HepG2 (cell line): ENCODE data around the gene MAMDC2. TPM values are rescaled to one million over a fixed set of nuclear protein-coding genes. Genes with fewer than 3 reads are reported as not detected.

Source experiments
- ATAC-seq: fragments of 200-7000 bp; cut with Tn5 transposase; 3 replicates; pipeline ENCODE4 v1.9.1; 2020; ENCODE audit warnings: mild to moderate bottlenecking, moderate library complexity
- BruUV-seq: library from RNA; stranded (reverse); fragments of 400-500 nt; replicated peaks from 2 replicates; lab custom pipeline; 2021; lab: Mats Ljungman, UMichigan
- CTCF ChIA-PET: fragments of 300-600 bp; formaldehyde crosslinking; extraction: SDS; loops from one replicate; lab custom pipeline; 2021; ENCODE audit warnings: low total read pairs, inconsistent platforms, low intra/inter-chr PET ratio; lab: Yijun Ruan, JAX
- POLR2A ChIA-PET: fragments of 350-600 bp; sonication (Branson Sonifier 250); formaldehyde crosslinking; loops from one replicate; lab custom pipeline; 2020; ENCODE audit warnings: antibody characterized with exemption, inconsistent platforms; lab: Yijun Ruan, JAX
- DNase-seq: peaks from one replicate; pipeline ENCODE4 v3.0.0-alpha.2; 2015; ENCODE audit warnings: low spot score
- FAIRE-seq: peaks from 3 replicates; lab custom pipeline; 2011; peaks lifted over from hg19 to GRCh38; lab: Jason Lieb, UNC
- H2AFZ ChIP-seq: one replicate; pipeline ENCODE4 v1.6.1; 2011; ENCODE audit warnings: low read length, inconsistent platforms
- H3K27ac ChIP-seq: fragments of 300-600 bp; 3 replicates; pipeline ENCODE4 v1.8.0; 2011; ENCODE audit warnings: mixed run types, mild to moderate bottlenecking, mixed read lengths, low read length, inconsistent platforms; ENCODE audit not compliant: insufficient read depth; ENCODE audit errors: extremely low read length
- H3K27me3 ChIP-seq, 2 experiments: fragments of 200-600 bp in 1 of 2; 2 replicates in 1 of 2; 3 replicates in 1 of 2; pipeline versions ENCODE4 v1.6.0 to v1.8.0; 2011; ENCODE audit warnings: low read length in 2 of 2, mild to moderate bottlenecking in 2 of 2, moderate library complexity in 2 of 2, inconsistent platforms in 1 of 2; ENCODE audit not compliant: insufficient read depth in 2 of 2, control insufficient read depth in 1 of 2
- H3K36me3 ChIP-seq, 2 experiments: fragments of 200-600 bp in 1 of 2; replicated peaks in 1 of 2; 2 replicates in 1 of 2; 3 replicates in 1 of 2; pipeline versions ENCODE4 v1.5.1 to v1.8.0; 2011; ENCODE audit warnings: low read length in 2 of 2, inconsistent platforms in 1 of 2; ENCODE audit not compliant: insufficient read depth in 2 of 2, control insufficient read depth in 1 of 2
- H3K4me1 ChIP-seq: 2 replicates; pipeline ENCODE4 v1.5.1; 2012; ENCODE audit warnings: low read length, inconsistent platforms; ENCODE audit not compliant: insufficient read depth
- H3K4me2 ChIP-seq: 2 replicates; pipeline ENCODE4 v1.6.0; 2011; ENCODE audit warnings: low read depth, low read length, inconsistent platforms
- H3K4me3 ChIP-seq, 3 experiments: fragments of 200-600 bp in 1 of 3; sonication (generic), shearing (Covaris generic) in 1 of 3; replicated peaks in 1 of 3; 2 replicates each; pipeline ENCODE4 v1.5.1; 2011 to 2016; ENCODE audit warnings: low read length in 3 of 3, inconsistent platforms in 2 of 3, low read depth in 2 of 3, mild to moderate bottlenecking in 2 of 3, control low read depth in 1 of 3, mixed read lengths in 1 of 3; ENCODE audit not compliant: insufficient read depth in 1 of 3
- H3K79me2 ChIP-seq: one replicate; pipeline ENCODE4 v1.6.1; 2011; ENCODE audit warnings: low read length, inconsistent platforms; ENCODE audit not compliant: insufficient read depth
- H3K9ac ChIP-seq: 2 replicates; pipeline ENCODE4 v1.6.0; 2011; ENCODE audit warnings: mild to moderate bottlenecking, low read depth, low read length, inconsistent platforms; ENCODE audit not compliant: insufficient read depth
- H3K9me3 ChIP-seq: 2 replicates; pipeline ENCODE4 v1.5.1; 2012; ENCODE audit warnings: mild to moderate bottlenecking, low read length
- H4K20me1 ChIP-seq: 2 replicates; pipeline ENCODE4 v1.6.0; 2011; ENCODE audit warnings: inconsistent platforms, mild to moderate bottlenecking, low read length, moderate library complexity; ENCODE audit not compliant: insufficient read depth
- AHR ChIP-seq: IDR thresholded peaks from 2 replicates; pipeline ENCODE4 v1.6.1; 2018; ENCODE audit warnings: missing genetic modification reagents, missing compliant biosample characterization
- BCL3 ChIP-seq: sonication (generic); formaldehyde crosslinking; IDR thresholded peaks from 2 replicates; pipeline ENCODE4 v1.5.1; 2020; ENCODE audit warnings: mild to moderate bottlenecking, missing genetic modification reagents, moderate library complexity
- FOSL1 ChIP-seq: sonication (generic); formaldehyde crosslinking; IDR thresholded peaks from 2 replicates; pipeline ENCODE4 v1.9.0; 2021; ENCODE audit warnings: missing genetic modification reagents, borderline replicate concordance
- ZNF12 ChIP-seq: sonication (generic); formaldehyde crosslinking; IDR thresholded peaks from 2 replicates; pipeline ENCODE4 v1.5.0; 2020; ENCODE audit warnings: missing genetic modification reagents
- ZNF317 ChIP-seq: sonication (generic); formaldehyde crosslinking; IDR thresholded peaks from 2 replicates; pipeline ENCODE4 v1.5.0; 2020; ENCODE audit warnings: mild to moderate bottlenecking, missing genetic modification reagents
- ZNF468 ChIP-seq: sonication (generic); formaldehyde crosslinking; IDR thresholded peaks from 2 replicates; pipeline ENCODE4 v1.8.0; 2022; ENCODE audit warnings: mild to moderate bottlenecking, moderate library complexity, missing genetic modification reagents
- ZNF577 ChIP-seq: sonication (generic); formaldehyde crosslinking; IDR thresholded peaks from 2 replicates; pipeline ENCODE4 v1.4.0; 2020; ENCODE audit warnings: mild to moderate bottlenecking, low read depth, missing genetic modification reagents, borderline replicate concordance
- WGBS: methylation state at CpG from one replicate; pipeline ENCODE4 v1.1.6; 2017; ENCODE audit warnings: low lambda C conversion rate; 5-methylcytosine and 5-hydroxymethylcytosine counted together
- in situ Hi-C: cut with HindIII; loops from 2 replicates; pipeline ENCODE4 v1.10.0; 2017; ENCODE audit warnings: low pct_unique_long_range_greater_than_20kb; ENCODE audit not compliant: extremely low pct_ligation_motif_present
- intact Hi-C: fragments of 100-400 bp; cut with micrococcal nuclease; formaldehyde crosslinking; loops from one replicate; pipeline ENCODE4 v1.10.0; 2022; ENCODE audit not compliant: unreplicated experiment
- polyA plus RNA-seq, 8 experiments: library from polyadenylated mRNA; depleted of rRNA in 3 of 8; stranded (reverse) in 7 of 8; unstranded in 1 of 8; fragments of >200 nt; fragmentation: Illumina TruSeq in 4 of 8; extraction: Trizol in 4 of 8; gene quantifications; 2 replicates each; pipeline versions ENCODE4 v1.2.1 to v1.2.3, GENCODE V29; 2011 to 2016; ENCODE audit warnings: low read depth in 4 of 8, missing spikeins in 1 of 8, mixed read lengths in 1 of 8; ENCODE audit not compliant: insufficient read depth in 1 of 8
- total RNA-seq, 5 experiments: library from RNA; depleted of rRNA; stranded (reverse); fragments of >200 nt; fragmentation: Illumina TruSeq; extraction: Trizol; gene quantifications; 2 replicates each; pipeline ENCODE4 v1.2.3, GENCODE V29; 2016; ENCODE audit warnings: low read depth in 1 of 5
- TF ChIP-seq, protein P1 (sequence below): IDR thresholded peaks from 2 replicates; pipeline ENCODE4 v1.6.1; 2016; ENCODE audit warnings: missing compliant biosample characterization, missing genetic modification reagents, borderline replicate concordance
- TF ChIP-seq, protein P2 (sequence below): sonication (generic); formaldehyde crosslinking; IDR thresholded peaks from 2 replicates; pipeline ENCODE4 v1.8.0; 2022; ENCODE audit warnings: mild to moderate bottlenecking, missing genetic modification reagents; ENCODE audit not compliant: insufficient replicate concordance
- TF ChIP-seq, protein P3 (sequence below): sonication (generic); formaldehyde crosslinking; IDR thresholded peaks from 2 replicates; pipeline ENCODE4; 2020; ENCODE audit warnings: missing genetic modification reagents, mild to moderate bottlenecking, borderline replicate concordance

The MAMDC2 gene
- total and polyA plus RNA-seq, 2 of the 13 experiments (the other 11 are each of a cell fraction or from before 2014, with no cell fraction given) = not detected

- Histone ChIP-seq H3K27me3 (no peaks in the 10 kb centered on the region), H3K4me2 (no peak overlapping the region), H3K36me3 (no peaks in the 10 kb centered on the region), H3K79me2 (no peaks in the 10 kb centered on the region), H3K4me3 (no peak overlapping the region), H3K27ac (no peak overlapping the region), H3K9me3 (no peaks in the 10 kb centered on the region), H3K9ac (no peak overlapping the region), H2AFZ (no peak overlapping the region), H4K20me1 (no peaks in the 10 kb centered on the region), H3K4me1 (peaks cover 7% of the 10 kb centered on the region)
- ChIA-PET CTCF (no interaction called here), POLR2A (no interaction called here)
- ATAC-seq = no peak
- intact Hi-C loops = no loop called here
- in situ Hi-C loops = no loop called here
- no peak for FAIRE-seq
- BruUV-seq = no TSS peak
- WGBS = 6% methylated on average over 2 of the region's 2 CpGs
- TF ChIP-seq ZNF12 = peak; percentile 69
- no peak for TF ChIP-seq BCL3 (CRISPR knock-in tag)
- DNase-seq = no peak
Observed at GRCh38 chr9:70013598-70014196, 30.0 kb upstream of the MAMDC2 start.

DNA sequence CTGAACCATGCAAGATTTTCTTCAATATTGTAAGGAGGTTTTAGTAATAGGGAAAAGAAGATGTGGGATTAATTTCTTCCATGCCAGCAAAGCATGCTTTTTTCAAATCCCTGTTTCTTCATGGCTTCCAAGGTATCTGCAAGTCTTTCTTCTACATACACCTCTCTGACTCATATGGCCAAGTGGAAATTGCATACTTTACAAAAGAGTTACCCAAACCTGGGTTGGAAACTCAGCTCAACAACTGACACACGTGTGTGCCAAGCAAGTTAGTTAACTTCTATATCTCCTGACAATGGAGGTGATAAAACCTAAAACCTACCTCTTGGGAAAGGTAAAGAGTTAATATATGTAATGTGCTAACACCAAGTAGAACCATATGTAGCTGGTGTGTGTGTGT, 28.5 kb upstream of the MAMDC2 start:
- DNase-seq (no peak), ATAC-seq (no peak), FAIRE-seq (no peak)
- 0% methylated on average over 1 of the region's 1 CpG for WGBS
- no peaks in the 10 kb centered on the region for H4K20me1 ChIP-seq
- intact Hi-C loops = no loop called here
- no TSS peak for BruUV-seq
- H3K9me3 ChIP-seq = no peaks in the 10 kb centered on the region
- in situ Hi-C loops = no loop called here
- CTCF ChIA-PET = no interaction called here
- POLR2A ChIA-PET = no interaction called here
- H3K4me1 ChIP-seq = peaks cover 2% of the 10 kb centered on the region
- H3K36me3 ChIP-seq = no peaks in the 10 kb centered on the region
- no peak overlapping the region for H3K9ac ChIP-seq
- H3K27me3 ChIP-seq = no peaks in the 10 kb centered on the region; a peak in 1 of 5 replicates
- no peak overlapping the region for H2AFZ ChIP-seq
- H3K4me3 ChIP-seq = no peak overlapping the region
- no peak overlapping the region for H3K27ac ChIP-seq
- H3K79me2 ChIP-seq = no peaks in the 10 kb centered on the region
- no peak overlapping the region for H3K4me2 ChIP-seq
- TF ChIP-seq, protein P1, sequence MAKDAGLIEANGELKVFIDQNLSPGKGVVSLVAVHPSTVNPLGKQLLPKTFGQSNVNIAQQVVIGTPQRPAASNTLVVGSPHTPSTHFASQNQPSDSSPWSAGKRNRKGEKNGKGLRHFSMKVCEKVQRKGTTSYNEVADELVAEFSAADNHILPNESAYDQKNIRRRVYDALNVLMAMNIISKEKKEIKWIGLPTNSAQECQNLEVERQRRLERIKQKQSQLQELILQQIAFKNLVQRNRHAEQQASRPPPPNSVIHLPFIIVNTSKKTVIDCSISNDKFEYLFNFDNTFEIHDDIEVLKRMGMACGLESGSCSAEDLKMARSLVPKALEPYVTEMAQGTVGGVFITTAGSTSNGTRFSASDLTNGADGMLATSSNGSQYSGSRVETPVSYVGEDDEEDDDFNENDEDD (CRISPR knock-in tag) = no peak
- no peak for TF ChIP-seq AHR (CRISPR knock-in tag)
- TF ChIP-seq ZNF317 (CRISPR knock-in tag) = no peak
- TF ChIP-seq, protein P2, sequence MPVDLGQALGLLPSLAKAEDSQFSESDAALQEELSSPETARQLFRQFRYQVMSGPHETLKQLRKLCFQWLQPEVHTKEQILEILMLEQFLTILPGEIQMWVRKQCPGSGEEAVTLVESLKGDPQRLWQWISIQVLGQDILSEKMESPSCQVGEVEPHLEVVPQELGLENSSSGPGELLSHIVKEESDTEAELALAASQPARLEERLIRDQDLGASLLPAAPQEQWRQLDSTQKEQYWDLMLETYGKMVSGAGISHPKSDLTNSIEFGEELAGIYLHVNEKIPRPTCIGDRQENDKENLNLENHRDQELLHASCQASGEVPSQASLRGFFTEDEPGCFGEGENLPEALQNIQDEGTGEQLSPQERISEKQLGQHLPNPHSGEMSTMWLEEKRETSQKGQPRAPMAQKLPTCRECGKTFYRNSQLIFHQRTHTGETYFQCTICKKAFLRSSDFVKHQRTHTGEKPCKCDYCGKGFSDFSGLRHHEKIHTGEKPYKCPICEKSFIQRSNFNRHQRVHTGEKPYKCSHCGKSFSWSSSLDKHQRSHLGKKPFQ = no peak
- TF ChIP-seq FOSL1 = no peak
- TF ChIP-seq ZNF577 (CRISPR knock-in tag) = no peak
- no peak for TF ChIP-seq ZNF468 (CRISPR knock-in tag)
- TF ChIP-seq, protein P3, sequence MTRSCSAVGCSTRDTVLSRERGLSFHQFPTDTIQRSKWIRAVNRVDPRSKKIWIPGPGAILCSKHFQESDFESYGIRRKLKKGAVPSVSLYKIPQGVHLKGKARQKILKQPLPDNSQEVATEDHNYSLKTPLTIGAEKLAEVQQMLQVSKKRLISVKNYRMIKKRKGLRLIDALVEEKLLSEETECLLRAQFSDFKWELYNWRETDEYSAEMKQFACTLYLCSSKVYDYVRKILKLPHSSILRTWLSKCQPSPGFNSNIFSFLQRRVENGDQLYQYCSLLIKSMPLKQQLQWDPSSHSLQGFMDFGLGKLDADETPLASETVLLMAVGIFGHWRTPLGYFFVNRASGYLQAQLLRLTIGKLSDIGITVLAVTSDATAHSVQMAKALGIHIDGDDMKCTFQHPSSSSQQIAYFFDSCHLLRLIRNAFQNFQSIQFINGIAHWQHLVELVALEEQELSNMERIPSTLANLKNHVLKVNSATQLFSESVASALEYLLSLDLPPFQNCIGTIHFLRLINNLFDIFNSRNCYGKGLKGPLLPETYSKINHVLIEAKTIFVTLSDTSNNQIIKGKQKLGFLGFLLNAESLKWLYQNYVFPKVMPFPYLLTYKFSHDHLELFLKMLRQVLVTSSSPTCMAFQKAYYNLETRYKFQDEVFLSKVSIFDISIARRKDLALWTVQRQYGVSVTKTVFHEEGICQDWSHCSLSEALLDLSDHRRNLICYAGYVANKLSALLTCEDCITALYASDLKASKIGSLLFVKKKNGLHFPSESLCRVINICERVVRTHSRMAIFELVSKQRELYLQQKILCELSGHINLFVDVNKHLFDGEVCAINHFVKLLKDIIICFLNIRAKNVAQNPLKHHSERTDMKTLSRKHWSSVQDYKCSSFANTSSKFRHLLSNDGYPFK (CRISPR knock-in tag) = no peak
